GM18520 (cell line): ENCODE data around the gene BCAS1.
A peak's percentile ranks its signal among the peaks of the same experiment; 100 is the strongest.

ENCODE experiments used
- ATAC-seq: cut with Tn5 transposase; IDR thresholded peaks from one replicate; pipeline ENCODE4 v1.9.1; 2021; ENCODE audit not compliant: unreplicated experiment

The BCAS1 gene

GRCh38 chr20:53930651-53931504 lies 139.5 kb downstream of the BCAS1 start:
- ATAC-seq, result no peak

- ATAC-seq, result peak; percentile 60
Measured at GRCh38 chr20:53929974-53930650, 140.3 kb downstream of the BCAS1 start.

- ATAC-seq, result no peak
Measured at GRCh38 chr20:53929399-53929798, 141.0 kb downstream of the BCAS1 start.

GRCh38 chr20:53927990-53928389 lies 142.4 kb downstream of the BCAS1 start:
- ATAC-seq, result no peak

GRCh38 chr20:53926428-53927028 lies 143.9 kb downstream of the BCAS1 start:
- peak; percentile 62 for ATAC-seq

- ATAC-seq, result no peak
Measured at GRCh38 chr20:53925651-53926401, 144.6 kb downstream of the BCAS1 start.

- no peak for ATAC-seq
Measured at GRCh38 chr20:53923566-53924369, 146.6 kb downstream of the BCAS1 start.

GRCh38 chr20:53922901-53923314 lies 147.5 kb downstream of the BCAS1 start:
- no peak for ATAC-seq

GRCh38 chr20:53921443-53921973 lies 148.9 kb downstream of the BCAS1 start:
- ATAC-seq, result no peak

- no peak for ATAC-seq
Measured at GRCh38 chr20:53920647-53921245, 149.6 kb downstream of the BCAS1 start.

- no peak for ATAC-seq
Measured at GRCh38 chr20:53919886-53920285, 150.5 kb downstream of the BCAS1 start.

GRCh38 chr20:53918949-53919361 lies 151.4 kb downstream of the BCAS1 start:
- no peak for ATAC-seq

- no peak for ATAC-seq
Measured at GRCh38 chr20:53918020-53918311, 152.4 kb downstream of the BCAS1 start.

GRCh38 chr20:53917145-53918019 lies 153.0 kb downstream of the BCAS1 start:
- ATAC-seq, result peak; percentile 75

GRCh38 chr20:53916173-53916512 lies 154.3 kb downstream of the BCAS1 start:
- ATAC-seq, result no peak

GRCh38 chr20:53915446-53916172 lies 154.8 kb downstream of the BCAS1 start:
- peak; percentile 47 for ATAC-seq

GRCh38 chr20:53914781-53915445 lies 155.5 kb downstream of the BCAS1 start:
- no peak for ATAC-seq
